ENCODE results near the gene CTNNA1.

The CTNNA1 gene

GRCh38 chr5:138930371-138931097, 177.3 kb downstream of the CTNNA1 start:
- no peak for DNase-seq (ENCODE audit: low read depth)

- no peak for DNase-seq (ENCODE audit: low read depth)
Measured at GRCh38 chr5:138932171-138932810, 179.1 kb downstream of the CTNNA1 start.

- DNase-seq (ENCODE audit: low read depth), result no peak
Measured at GRCh38 chr5:138933522-138934290, 180.5 kb downstream of the CTNNA1 start.

GRCh38 chr5:138934971-138935370, 181.7 kb downstream of the CTNNA1 start:
- DNase-seq (ENCODE audit: low read depth), result no peak

DNA sequence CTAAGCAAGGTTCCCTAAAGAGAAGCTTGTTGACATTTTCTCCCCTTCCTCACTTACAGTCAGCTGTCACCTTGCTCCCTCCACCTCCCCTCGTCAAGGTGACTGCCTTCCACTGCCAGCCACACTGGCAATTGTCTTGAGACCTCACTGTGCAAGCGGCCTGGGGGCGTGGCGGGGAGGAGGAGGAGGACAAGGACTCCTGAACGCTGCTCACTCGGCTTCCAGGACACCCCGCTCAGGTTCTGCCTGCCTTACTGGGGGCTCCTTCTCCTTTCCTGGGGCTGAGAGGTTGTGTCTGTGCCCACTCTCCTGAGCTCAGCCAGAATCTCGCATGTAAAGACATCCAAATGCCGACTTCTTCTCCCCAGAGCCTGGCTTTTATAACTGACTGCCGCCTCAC, 182.2 kb downstream of the CTNNA1 start:
- DNase-seq (ENCODE audit: low read depth), result no peak

GRCh38 chr5:138936225-138936967, 183.2 kb downstream of the CTNNA1 start:
- no peak for DNase-seq (ENCODE audit: low read depth)

DNA sequence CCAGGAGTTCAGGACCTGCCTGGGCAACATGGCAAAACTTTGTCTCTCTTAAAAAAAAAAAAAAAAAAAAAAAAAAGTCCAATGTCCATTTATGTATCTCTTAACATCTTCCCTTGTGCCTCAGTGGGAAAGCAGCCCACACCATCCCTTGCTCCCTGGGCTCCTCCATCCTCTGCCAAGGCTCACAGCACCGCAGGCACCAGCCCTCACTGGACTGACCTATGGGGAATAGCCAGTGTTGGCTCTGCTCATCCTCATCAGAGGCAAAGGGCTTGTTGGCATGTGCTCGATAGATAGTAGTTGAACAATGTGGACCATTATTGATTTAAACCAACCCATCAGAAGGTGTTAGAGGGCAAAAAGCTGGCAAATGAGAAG, 183.7 kb downstream of the CTNNA1 start:
- no peak for DNase-seq (ENCODE audit: low read depth)

- DNase-seq (ENCODE audit: low read depth), result no peak
Measured at GRCh38 chr5:138937392-138938387, 184.5 kb downstream of the CTNNA1 start.

- DNase-seq (ENCODE audit: low read depth), result no peak
Measured at GRCh38 chr5:138938526-138938925, 185.3 kb downstream of the CTNNA1 start.

DNA sequence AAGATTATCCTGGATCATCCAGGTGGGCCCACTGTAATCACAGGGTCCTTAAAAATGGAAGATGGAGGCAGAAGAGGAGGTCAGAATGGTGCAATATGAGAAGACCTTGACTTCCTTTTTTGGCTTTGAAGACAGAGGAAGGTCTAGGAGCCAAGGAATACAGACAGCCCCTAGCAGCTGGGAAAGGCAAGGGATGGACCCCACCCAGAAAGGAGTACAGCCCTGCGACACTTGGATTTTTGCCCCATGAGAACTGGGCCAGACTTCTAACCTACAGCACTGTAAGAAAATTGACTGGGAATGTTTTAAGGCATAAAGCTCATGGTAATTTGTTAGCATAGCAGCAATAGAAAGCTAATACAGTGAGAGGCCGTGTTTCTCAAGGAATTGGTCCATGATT, 188.8 kb downstream of the CTNNA1 start:
- no peak for DNase-seq (ENCODE audit: low read depth)

- no peak for DNase-seq (ENCODE audit: low read depth)
Measured at GRCh38 chr5:138942861-138943260, 189.6 kb downstream of the CTNNA1 start.

DNA sequence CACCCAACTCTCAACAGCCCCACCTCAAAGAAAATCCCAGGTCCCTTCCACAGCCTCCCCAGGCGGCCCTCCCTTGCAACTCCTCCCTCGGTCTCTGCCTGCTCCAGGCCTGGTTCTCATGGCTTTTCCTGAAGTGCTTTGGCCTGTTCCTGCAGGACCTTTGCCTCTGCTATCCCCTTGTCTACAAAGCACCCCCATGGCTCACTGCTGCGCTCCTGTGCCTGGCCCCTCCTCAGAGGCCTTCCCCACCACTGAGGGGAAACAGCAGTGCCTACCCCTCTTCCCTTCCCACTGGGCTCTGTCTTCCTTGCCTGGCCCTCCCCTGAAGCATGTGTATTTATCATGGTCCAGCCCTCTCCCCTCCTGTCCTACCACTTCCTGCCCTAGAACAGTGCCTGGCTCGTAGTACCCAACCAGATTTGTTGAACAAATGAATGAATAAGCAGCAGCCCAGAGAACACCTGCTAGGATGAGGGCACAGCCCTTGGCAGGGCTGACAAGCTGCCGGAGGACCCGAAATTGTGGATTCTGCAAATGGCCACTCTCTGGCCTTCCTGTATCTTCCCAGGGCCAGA, 190.5 kb downstream of the CTNNA1 start:
- DNase-seq (ENCODE audit: low read depth), result no peak

- DNase-seq (ENCODE audit: low read depth), result no peak
Measured at GRCh38 chr5:138944527-138945322, 191.5 kb downstream of the CTNNA1 start.

- DNase-seq (ENCODE audit: low read depth), result no peak
Measured at GRCh38 chr5:138945421-138946240, 192.4 kb downstream of the CTNNA1 start.

DNA sequence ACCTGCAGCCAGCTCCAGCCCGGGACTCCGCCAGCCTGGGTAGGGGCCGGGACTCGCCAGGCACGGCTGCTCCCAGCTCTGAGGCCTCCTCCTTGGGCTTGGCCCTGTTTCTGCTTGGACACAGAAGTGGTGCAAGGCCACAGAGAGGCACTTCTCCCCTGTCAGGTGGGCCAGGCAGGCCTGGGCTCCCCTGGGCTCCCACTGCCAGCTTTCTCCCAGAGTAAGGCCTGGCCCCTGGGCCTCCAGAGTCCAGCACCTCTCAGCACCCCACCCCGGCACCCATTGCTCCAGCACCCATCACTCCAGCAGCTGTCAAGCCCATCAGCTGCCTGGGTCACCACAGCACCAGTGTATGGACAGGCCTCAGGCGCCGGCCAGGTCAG, 193.0 kb downstream of the CTNNA1 start:
- no peak for DNase-seq (ENCODE audit: low read depth)

DNA sequence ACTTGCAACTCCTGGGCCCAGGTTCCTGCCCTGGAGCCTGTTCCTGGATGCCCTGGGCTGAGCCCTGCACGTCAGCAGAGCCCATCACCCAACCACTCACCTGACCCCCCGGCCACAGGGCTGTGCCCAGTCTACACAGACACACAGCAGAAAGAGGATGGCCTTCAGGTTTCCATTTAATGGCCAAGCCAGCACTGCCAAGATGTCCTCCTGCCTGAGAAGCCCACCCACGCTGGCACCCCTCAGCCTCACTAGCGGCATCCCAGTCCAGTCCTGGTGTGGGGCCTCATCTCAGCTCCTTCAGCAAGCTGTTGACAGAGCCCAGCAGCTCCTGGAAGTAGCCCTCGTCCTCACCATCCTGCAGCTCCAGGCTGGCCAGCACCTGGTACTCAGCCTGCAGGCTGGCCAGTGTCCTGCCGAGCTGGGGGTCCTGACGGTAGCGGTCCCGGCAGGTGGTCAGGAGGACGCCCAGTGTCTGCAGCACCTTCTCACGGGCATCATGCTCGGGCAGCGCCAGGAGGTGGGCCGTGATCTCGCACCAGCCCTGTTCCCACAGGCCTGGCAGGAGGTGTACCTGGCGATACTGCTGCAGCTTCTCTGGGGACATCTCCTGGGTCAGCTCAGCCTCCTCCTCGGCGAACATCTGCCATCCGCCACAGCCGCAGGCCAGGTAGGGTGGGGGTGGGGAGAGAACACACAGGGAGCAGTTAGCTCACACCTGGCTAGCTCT, 193.8 kb downstream of the CTNNA1 start:
- DNase-seq (ENCODE audit: low read depth), result no peak

- no peak for DNase-seq (ENCODE audit: low read depth)
Measured at GRCh38 chr5:138947780-138948179, 194.6 kb downstream of the CTNNA1 start.

DNA sequence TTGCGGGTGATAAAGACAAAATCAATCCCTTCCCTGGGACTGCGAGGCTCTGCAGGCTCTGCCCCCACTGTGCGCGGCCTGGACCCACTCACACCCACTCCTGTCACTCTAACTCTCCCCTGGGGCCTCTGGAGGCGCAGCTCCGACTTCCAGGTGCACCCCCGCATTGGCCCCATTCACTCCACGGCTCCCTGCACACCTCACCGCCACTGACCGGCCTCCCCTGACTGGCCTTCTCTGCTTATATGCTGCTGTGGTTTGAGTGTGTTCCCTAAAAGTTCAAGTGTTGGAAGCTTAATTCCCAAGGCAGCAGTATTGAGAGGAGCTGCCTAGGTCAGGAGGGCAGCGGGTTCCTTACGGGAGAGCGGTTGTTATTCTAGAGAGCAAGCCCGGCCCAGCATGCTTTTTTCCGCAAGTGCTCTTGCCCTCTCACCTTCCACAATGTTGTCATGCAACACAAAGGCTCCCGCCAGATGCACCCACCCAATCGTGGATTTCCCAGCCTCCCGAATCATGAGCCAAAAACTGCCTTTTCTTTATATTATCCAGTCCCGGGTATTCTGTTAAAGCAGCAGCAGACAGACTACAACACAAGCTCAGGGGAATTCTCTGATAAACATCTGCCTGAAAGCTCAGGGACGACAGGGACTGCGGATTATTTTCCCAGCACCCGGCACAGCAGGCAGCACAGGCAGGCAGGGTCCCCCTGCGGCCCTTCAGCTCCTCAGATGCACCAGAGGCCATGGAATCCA, 195.4 kb downstream of the CTNNA1 start:
- no peak for DNase-seq (ENCODE audit: low read depth)
